Osteocyte (in vitro differentiated cells): ENCODE results near the gene ANKRD29. TPM values are rescaled to one million over a fixed set of nuclear protein-coding genes. Genes with fewer than 3 reads are reported as not detected.

ENCODE experiments used
- DNase-seq: peaks from one replicate; pipeline ENCODE4 v3.0.0; 2021; ENCODE audit warnings: mixed read lengths; ENCODE audit not compliant: unreplicated experiment; ENCODE audit errors: extremely low spot score
- H3K27ac Mint-ChIP-seq: one replicate; pipeline ENCODE4 v1.8.0; 2021; ENCODE audit warnings: mild to moderate bottlenecking, mixed read lengths; ENCODE audit not compliant: unreplicated experiment
- H3K27me3 Mint-ChIP-seq: one replicate; pipeline ENCODE4 v1.8.0; 2021; ENCODE audit warnings: mixed read lengths; ENCODE audit not compliant: unreplicated experiment
- H3K36me3 Mint-ChIP-seq: one replicate; pipeline ENCODE4 v1.8.0; 2021; ENCODE audit warnings: mixed read lengths; ENCODE audit not compliant: unreplicated experiment
- H3K4me1 Mint-ChIP-seq: one replicate; pipeline ENCODE4 v1.8.0; 2021; ENCODE audit warnings: mixed read lengths; ENCODE audit not compliant: unreplicated experiment
- H3K4me3 Mint-ChIP-seq: one replicate; pipeline ENCODE4 v1.8.0; 2021; ENCODE audit warnings: mild to moderate bottlenecking, moderate library complexity, mixed read lengths; ENCODE audit not compliant: unreplicated experiment
- H3K9me3 Mint-ChIP-seq: one replicate; pipeline ENCODE4 v1.8.0; 2021; ENCODE audit warnings: mixed read lengths; ENCODE audit not compliant: unreplicated experiment
- total RNA-seq: library from RNA; stranded (reverse); gene quantifications from 2 replicates; pipeline ENCODE4 v1.2.1, GENCODE V29; 2021
- TF ChIP-seq, protein P1 (sequence below): fragments of 200-600 bp; sonication (generic); IDR thresholded peaks from 2 replicates; pipeline ENCODE4 v1.5.0; 2021; ENCODE audit warnings: antibody characterized with exemption, mild to moderate bottlenecking, moderate library complexity

Gene ANKRD29
- total RNA-seq, 1 donor from 2014 or later = not detected

DNA sequence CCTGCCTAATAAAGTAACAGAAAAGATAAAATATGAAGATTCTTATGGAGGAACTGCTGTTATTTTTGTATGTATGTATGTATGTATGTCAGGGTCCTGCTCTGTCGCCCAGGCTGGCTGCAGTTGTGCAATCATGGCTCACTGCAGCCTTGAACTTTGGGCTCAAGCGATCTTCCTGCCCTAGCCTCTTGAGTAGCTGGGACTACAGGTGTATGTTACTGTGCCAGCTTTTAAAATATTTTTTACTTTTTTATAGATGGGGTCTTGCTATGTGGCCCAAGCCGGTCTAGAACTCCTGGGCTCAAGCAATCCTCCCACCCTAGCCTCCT, 26.7 kb downstream of the ANKRD29 start:
- TF ChIP-seq, protein P1, sequence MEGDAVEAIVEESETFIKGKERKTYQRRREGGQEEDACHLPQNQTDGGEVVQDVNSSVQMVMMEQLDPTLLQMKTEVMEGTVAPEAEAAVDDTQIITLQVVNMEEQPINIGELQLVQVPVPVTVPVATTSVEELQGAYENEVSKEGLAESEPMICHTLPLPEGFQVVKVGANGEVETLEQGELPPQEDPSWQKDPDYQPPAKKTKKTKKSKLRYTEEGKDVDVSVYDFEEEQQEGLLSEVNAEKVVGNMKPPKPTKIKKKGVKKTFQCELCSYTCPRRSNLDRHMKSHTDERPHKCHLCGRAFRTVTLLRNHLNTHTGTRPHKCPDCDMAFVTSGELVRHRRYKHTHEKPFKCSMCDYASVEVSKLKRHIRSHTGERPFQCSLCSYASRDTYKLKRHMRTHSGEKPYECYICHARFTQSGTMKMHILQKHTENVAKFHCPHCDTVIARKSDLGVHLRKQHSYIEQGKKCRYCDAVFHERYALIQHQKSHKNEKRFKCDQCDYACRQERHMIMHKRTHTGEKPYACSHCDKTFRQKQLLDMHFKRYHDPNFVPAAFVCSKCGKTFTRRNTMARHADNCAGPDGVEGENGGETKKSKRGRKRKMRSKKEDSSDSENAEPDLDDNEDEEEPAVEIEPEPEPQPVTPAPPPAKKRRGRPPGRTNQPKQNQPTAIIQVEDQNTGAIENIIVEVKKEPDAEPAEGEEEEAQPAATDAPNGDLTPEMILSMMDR = no peak
- no peak overlapping the region for H3K4me3 Mint-ChIP-seq
- peaks cover 6% of the 10 kb centered on the region for H3K4me1 Mint-ChIP-seq
- no peaks in the 10 kb centered on the region for H3K9me3 Mint-ChIP-seq
- H3K27ac Mint-ChIP-seq = no peak overlapping the region
- DNase-seq = no peak
- no peaks in the 10 kb centered on the region for H3K36me3 Mint-ChIP-seq
- H3K27me3 Mint-ChIP-seq = peaks cover 46% of the 10 kb centered on the region

DNA sequence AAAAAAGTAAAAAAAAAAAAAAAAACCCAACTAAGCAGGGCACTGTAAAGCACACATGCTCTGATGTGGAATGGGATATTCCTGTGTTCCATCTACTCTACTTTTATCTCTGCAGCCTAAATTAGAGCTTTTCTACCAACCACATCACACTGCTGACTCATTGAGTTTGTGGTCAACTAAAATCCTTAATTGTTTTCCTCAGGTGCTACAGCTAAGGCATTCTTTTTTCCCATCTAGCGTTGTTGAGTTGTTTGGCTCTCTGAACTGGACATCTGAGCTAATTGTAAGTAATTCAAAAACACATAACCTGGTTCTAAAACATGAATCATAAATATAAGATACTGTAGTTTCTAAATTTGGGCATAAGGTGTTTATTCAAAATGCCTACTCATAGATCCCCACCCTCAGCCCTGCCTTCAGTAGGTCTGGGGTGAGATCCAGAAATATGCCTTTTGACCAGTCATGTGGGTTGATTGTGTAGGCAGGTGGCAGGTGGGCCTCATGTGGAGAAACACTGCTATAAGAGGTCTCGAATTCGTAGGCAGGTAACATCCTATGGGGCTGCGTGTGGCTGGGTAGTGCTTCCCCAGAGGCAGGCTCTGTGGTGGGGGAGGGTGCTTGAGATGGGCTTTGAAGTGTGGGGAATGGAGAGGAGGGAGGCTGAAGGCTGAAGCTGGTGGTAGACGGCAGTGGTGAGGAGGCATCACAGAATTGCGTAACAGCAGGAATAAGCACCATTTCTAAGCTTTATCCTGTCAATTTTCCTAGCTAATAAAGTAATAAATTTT, 27.2 kb downstream of the ANKRD29 start:
- no peak overlapping the region for H3K27ac Mint-ChIP-seq
- H3K9me3 Mint-ChIP-seq = no peaks in the 10 kb centered on the region
- peaks cover 6% of the 10 kb centered on the region for H3K4me1 Mint-ChIP-seq
- H3K27me3 Mint-ChIP-seq = peaks cover 46% of the 10 kb centered on the region
- no peak for DNase-seq
- H3K36me3 Mint-ChIP-seq = no peaks in the 10 kb centered on the region
- TF ChIP-seq, protein P1 = no peak
- H3K4me3 Mint-ChIP-seq = no peak overlapping the region

DNA sequence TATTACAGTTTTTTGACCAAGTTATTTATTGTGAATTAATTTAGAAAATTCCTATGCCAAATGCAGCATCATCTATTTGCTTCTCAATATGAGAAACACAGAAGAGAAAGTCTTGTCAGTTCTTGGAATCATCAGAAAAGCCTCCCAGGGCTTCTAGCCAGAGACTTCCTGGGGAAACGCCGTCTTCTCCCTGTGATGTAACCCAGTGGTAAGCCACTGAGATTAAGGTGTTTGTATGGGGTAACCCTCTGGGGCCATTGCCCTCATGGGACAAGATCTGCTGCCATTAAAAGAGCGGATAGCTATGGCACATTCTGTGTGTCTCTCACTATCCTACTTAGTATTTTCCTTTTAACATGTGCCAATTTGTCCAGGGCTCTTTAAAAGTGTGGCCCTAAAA, 28.0 kb downstream of the ANKRD29 start:
- Mint-ChIP-seq H3K4me3 (no peak overlapping the region), H3K36me3 (no peaks in the 10 kb centered on the region), H3K4me1 (peaks cover 6% of the 10 kb centered on the region), H3K9me3 (no peaks in the 10 kb centered on the region), H3K27ac (no peak overlapping the region), H3K27me3 (peaks cover 39% of the 10 kb centered on the region)
- DNase-seq = no peak
- TF ChIP-seq, protein P1 = no peak

DNA sequence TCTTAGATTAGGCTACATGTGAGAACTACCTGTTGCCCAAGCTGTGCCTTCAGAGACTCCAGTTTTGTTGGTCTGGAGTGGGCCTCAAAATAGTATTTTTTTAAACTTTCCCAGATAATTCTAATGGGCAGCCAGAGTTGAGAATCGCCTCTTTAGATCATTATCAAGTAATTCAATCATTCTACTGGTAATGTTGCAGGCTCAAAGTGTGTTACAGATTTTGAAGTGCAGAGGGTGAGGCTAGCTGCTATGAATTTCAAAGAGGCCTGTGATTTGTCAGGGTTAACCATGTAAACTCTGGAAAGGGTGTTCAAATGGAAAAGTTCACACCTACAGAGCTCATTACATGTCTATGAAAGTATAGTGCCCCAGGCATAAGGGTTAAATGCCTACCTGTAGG, 30.1 kb downstream of the ANKRD29 start:
- DNase-seq = no peak
- Mint-ChIP-seq H3K27ac (no peak overlapping the region), H3K36me3 (no peaks in the 10 kb centered on the region), H3K9me3 (no peaks in the 10 kb centered on the region), H3K4me1 (peaks cover 11% of the 10 kb centered on the region), H3K27me3 (peaks cover 26% of the 10 kb centered on the region), H3K4me3 (no peak overlapping the region)
- TF ChIP-seq, protein P1 = no peak

DNA sequence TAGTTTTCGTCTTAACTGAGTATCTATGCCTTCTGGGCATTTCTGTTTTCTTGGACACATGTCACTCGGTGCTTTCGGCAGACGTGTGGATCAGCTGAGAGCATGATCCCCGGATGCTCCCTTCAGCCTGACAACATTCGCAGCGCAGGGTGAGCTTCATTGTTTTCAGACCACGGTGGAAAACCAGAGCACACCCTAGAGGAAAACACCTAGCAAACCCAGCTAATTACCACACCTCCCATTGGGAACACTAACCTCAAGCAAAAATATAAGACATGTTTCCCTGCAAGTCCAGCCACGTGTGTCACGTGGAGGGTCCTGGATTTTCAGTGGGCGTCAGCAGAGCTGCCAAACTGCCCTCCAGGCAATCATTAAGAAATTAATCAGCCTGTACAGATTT, 31.0 kb downstream of the ANKRD29 start:
- H3K36me3 Mint-ChIP-seq = no peaks in the 10 kb centered on the region
- TF ChIP-seq, protein P1 = no peak
- H3K4me3 Mint-ChIP-seq = no peak overlapping the region
- H3K4me1 Mint-ChIP-seq = peaks cover 19% of the 10 kb centered on the region
- H3K27me3 Mint-ChIP-seq = peaks cover 26% of the 10 kb centered on the region
- no peaks in the 10 kb centered on the region for H3K9me3 Mint-ChIP-seq
- no peak overlapping the region for H3K27ac Mint-ChIP-seq
- DNase-seq = no peak
